Epidermal melanocyte (primary cell): ENCODE results near the gene E2F6.

Source experiments
- DNase-seq: peaks from one replicate; pipeline ENCODE4 v3.0.0; 2011; ENCODE audit warnings: low spot score; ENCODE audit not compliant: insufficient read length

Gene E2F6

DNA sequence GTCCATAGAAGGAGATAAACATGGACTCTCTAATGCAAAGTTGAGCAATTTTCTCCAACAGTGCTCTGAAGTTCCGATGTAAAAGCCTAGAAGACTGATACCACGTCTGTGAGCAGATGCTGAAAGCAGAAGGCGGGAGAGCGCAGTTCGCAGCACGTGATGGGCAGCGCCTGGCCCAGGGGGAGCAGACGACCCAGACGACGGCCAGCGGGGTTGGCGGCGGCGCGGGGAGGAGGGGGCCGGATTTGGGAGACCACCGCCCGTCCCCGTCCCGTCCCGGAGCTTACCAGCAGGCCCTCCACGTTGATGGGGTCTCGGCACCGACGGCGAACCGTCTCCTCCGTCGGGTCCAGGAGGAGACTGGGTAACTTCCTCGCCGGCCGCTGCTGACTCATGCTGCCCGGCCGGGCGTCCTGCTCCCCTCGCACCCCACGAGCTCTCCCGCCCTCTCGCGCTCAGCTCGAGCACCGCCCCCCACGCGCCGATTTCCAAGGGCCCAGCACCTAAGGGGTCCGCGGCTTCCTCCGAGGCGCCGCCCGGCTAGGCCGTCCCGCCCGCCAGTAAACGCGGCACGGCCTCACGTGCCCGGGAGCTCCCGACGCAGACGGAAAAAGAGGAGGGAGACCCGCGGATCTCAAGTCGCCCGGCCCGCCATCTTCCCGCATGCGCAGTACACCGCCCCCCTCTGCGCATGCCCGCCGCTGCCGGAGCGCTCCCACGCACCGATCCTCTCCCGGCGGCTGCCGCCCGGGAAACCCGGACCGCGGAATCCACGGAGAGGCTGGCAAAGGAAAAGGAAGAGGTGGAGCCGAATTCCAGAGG, at the start of gene E2F6:
Gene E2F6 (minus strand): TSS at position 677 of the 822 bp plus-strand sequence. CDS start 282 bp downstream, at position 395.
- peak; percentile 90 for DNase-seq

GRCh38 chr2:11515490-11515981, 49.6 kb upstream of the E2F6 start:
- DNase-seq, result no peak

DNA sequence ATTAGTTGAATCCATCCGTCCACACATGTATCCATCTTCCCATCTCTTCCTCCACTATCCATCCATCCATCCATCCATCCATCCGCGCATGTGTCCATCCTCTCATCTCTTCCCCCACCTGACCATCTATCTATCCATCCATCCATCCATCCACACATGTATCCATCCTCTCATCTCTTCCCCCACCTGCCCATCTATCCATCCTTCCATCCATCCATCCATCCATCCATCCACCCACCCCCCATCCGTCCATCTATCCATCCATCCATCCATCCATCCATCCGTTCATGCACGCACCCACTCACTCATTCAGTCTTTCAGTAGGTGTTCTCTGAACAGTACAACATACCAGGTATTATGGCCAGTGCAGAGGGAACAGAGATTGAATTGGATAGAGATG, 48.9 kb upstream of the E2F6 start:
- no peak for DNase-seq

- DNase-seq, result no peak
Measured at GRCh38 chr2:11514081-11514730, 48.2 kb upstream of the E2F6 start.

- DNase-seq, result no peak
Measured at GRCh38 chr2:11513319-11513718, 47.4 kb upstream of the E2F6 start.

DNA sequence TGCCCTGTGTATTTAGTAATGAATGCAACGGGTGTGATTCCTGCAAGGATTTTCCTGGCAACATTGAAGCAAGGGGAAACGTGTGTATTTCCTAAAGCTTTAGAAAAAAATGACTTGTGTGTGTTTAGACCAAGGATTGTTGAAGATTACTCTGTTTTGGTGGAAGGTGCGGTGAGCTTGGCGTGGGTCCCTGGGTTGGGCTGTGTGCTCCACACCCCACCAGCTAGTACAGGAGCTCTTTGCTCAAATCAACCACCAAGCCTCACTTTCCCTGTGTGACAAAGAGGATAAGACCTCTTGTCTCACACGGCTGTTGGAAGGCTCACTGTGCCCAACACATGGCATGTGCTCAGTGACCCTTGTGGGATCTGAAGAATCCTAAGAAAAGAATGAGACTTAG, 46.5 kb upstream of the E2F6 start:
- no peak for DNase-seq

- no peak for DNase-seq
Measured at GRCh38 chr2:11509657-11510360, 43.8 kb upstream of the E2F6 start.

DNA sequence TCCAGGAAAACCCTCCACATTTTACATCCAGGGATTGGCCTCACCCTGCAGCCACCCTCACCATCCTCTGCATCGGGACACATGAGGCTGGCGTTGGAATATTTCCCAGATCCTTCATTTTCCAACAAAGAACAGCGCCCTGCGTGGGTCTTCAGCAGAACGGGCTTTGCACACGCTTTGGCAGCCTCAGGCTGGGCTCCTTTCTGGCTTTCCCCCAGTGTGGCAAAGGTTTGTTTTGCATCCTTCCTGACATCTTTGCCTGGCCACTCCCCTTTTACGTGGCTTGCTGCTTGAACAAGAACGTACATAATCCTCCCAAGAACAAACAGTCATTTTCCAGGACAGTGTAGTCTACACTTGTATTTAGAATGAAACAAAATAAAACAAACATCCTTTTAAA, 42.3 kb upstream of the E2F6 start:
- no peak for DNase-seq

GRCh38 chr2:11507517-11507916, 41.6 kb upstream of the E2F6 start:
- DNase-seq, result no peak

DNA sequence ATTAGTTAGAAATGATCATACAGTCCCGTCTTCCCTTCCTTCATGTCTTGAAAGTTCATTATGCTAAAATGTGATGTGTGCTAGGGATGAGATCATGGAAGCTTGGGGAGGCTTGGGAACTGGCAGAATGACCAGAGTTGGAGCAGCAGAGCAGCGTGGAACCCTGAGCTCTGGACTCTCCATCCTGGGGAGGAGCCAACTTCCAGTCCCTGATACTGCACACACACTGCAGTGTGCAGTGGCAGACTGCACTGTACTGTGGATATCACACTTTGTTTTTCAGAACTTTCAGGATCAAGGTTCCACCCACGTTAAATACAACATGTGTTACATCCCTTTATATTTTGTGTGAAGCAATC, 40.6 kb upstream of the E2F6 start:
- DNase-seq, result no peak

DNA sequence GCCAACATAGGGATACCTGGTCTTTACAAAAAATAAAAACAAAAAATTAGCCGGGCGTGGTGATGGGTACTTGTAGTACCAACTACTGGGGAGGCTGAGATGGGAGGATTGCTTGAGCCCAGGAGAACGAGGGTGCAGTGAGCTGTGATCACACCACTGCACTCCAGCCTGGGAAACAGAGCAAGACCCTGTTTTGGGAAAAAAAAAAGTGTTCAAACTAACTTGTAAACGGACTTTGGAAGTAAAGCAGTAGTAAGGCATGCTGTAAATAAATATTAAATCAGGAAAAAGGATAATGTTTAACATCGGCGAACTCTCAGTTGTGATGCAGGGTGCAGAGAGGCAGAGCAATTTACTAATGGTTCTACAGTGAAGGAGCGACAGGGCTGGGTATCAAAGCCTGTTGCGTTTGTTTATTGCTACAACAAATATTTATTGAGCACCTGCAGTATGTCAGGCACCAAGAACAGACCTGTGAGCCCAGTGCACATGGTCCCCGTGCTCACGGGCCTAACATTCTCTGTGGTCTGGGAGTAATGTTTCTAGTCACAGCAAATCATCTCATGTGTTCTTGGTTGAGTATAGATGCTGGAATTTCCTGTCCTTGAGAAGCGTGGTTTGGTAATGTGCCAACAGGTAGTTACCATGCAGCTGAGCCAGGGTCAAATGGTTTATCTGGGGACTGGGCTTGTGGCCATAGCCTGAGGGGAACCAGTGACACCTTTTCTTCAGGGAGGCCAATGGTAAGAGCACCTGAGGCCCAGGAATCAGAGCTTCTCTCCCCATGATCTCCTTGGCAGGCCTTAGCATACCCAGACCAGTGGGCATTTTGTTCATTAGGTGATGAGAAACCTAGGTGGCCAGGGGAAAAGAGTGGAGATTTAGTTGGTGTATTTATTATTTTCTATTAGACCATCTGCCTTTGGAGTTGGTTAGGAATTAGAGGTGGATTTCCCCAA, 40.0 kb upstream of the E2F6 start:
- no peak for DNase-seq

- DNase-seq, result no peak
Measured at GRCh38 chr2:11503354-11503927, 37.5 kb upstream of the E2F6 start.

DNA sequence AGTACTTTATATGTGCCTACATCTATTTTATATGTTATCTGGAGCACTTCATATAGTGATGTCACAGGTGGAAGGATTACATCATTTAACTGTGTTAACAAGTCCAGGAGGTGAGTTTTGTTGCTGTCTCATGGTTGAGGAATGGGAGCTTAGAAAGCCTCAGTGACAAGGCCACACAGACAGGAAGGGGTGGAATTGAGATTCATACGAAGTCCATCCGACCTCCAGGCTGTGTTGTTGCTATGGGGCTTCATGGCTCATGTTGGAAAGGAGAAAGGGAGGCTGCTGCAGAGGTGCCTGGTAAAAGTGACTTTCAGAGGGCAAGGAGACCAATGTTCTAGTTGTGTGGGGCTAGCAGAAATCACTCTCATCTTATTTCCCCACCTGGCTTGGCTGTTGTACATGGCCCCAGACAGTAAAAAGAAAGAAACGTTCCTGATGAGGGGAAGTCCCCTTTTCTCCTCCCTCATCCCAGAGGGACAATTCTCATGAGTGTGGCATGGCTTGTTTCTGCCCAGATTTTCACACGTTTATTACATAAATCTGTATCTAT, 36.9 kb upstream of the E2F6 start:
- DNase-seq, result no peak

GRCh38 chr2:11500702-11501303, 34.8 kb upstream of the E2F6 start:
- DNase-seq, result no peak

DNA sequence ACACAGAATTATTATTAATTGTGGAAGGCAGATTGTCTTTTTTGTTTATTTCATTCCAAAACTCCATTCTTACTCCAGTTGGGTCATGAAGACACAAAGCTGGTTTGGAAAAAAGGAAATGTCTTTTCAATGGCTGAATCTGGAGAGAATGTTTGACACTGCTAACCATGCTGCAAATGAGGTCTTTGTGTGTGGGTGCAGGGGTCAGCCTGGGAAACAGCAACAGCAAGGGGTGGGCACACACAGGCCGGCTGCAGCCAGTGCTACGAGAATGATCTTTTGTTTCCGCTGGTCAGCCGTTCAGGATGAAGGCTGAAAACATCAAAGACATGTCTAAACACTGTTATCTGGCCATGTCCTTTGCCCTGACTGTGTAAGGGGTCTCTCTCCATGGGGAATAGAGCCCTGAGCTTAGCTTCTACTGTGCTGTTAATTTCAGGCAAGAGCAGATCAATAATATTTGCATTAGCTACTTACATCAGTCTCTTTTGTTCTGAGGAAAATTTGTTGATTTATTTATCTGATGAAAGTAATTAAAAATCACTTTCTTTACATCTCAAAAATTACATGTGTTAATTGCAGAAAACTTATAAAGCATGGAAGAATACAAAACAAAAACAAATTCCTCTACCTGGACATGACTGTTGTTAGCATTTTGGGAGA, 33.3 kb upstream of the E2F6 start:
- no peak for DNase-seq

- no peak for DNase-seq
Measured at GRCh38 chr2:11498543-11499034, 32.6 kb upstream of the E2F6 start.

- no peak for DNase-seq
Measured at GRCh38 chr2:11495844-11496681, 30.1 kb upstream of the E2F6 start.

DNA sequence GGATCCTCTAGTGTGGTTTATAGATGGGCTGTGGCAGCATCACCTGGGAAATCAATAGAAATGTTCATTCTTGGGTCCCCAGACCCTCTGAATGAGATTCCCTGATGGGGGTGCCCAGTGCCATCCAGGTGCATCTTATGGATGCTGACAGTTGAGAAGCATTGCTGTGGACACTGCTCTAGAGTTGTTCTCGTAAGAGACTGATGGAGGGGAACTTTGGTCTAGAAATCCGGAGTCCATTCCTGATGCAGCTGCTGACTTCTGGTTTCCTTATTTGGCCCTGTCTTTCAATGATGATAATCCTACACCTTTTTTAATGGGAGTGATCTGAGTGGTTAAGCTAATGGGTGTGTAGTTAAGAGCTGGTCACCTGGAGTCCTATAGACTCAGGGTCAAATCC, 28.3 kb upstream of the E2F6 start:
- no peak for DNase-seq
